ENCODE measurements around the gene BHLHE40. TPM values are rescaled to one million over a fixed set of nuclear protein-coding genes. Genes with fewer than 3 reads are reported as not detected.

Gene BHLHE40
- polyA plus RNA-seq, 1 of the 3 experiments (the other 2 are of a cell fraction) = 62.2 TPM

DNA sequence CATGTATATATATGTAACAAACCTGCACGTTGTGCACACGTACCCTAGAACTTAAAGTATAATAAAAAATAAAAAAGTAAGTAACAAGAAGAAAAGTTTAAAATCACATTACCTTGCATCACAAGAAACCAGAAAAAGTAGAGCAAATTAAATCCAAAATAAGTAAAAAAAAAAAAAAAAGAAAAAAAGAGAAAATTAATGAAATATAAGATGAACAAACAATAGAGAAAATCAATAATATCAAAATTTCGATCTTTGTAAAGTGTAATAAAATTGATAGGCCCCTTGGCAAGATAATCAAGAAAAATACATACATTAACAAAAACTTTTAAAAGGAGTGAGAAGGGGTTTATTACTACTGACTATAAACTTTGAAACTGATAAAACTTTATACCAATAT is 7.4 kb upstream of the BHLHE40 start:
- Histone ChIP-seq H3K9ac (no peak overlapping the region), H3K4me2 (no peak overlapping the region), H2AFZ (ENCODE audit: low read depth) (no peak overlapping the region), H3K36me3 (replicated peaks in 1 of 2; ENCODE audit: control insufficient read depth in 1 of 2, insufficient read depth in 2 of 2, low read length in 1 of 2) (no peaks in the 10 kb centered on the region), H3K9me2 (no peaks in the 10 kb centered on the region), H3K4me1 (ENCODE audit: control insufficient read depth in 1 of 2, insufficient read depth in 2 of 2, low read depth in 1 of 2, low read length in 1 of 2) (peaks cover 0 to 1% of the 10 kb centered on the region in 2 experiments; a peak in 1 of 4 replicates), H3K9me3 (no peaks in the 10 kb centered on the region), H4K20me1 (ENCODE audit: insufficient read depth) (no peaks in the 10 kb centered on the region), H3K27me3 (ENCODE audit: insufficient read depth) (no peaks in the 10 kb centered on the region), H3K79me2 (ENCODE audit: insufficient read depth) (no peaks in the 10 kb centered on the region), H3F3A (replicated peaks; ENCODE audit: insufficient read depth) (no peaks in the 10 kb centered on the region), H3K4me3 (ENCODE audit: low read depth in 2 of 2, low read length in 1 of 2) (no peak overlapping the region), H3K27ac (ENCODE audit: low read depth in 2 of 2, low read length in 1 of 2) (no peak overlapping the region)
- CTCF ChIA-PET = interaction anchor here (16.3 kb wide), 1 partner anchor 257 kb away, joined by 277 read pairs; no protein-coding TSS in a partner anchor
- no peak for DNase-seq
- TF ChIP-seq, protein P1, sequence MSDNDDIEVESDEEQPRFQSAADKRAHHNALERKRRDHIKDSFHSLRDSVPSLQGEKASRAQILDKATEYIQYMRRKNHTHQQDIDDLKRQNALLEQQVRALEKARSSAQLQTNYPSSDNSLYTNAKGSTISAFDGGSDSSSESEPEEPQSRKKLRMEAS (IDR thresholded peaks at IDR 0.05; ENCODE audit: low read depth) = no peak
- TF ChIP-seq, protein P2, sequence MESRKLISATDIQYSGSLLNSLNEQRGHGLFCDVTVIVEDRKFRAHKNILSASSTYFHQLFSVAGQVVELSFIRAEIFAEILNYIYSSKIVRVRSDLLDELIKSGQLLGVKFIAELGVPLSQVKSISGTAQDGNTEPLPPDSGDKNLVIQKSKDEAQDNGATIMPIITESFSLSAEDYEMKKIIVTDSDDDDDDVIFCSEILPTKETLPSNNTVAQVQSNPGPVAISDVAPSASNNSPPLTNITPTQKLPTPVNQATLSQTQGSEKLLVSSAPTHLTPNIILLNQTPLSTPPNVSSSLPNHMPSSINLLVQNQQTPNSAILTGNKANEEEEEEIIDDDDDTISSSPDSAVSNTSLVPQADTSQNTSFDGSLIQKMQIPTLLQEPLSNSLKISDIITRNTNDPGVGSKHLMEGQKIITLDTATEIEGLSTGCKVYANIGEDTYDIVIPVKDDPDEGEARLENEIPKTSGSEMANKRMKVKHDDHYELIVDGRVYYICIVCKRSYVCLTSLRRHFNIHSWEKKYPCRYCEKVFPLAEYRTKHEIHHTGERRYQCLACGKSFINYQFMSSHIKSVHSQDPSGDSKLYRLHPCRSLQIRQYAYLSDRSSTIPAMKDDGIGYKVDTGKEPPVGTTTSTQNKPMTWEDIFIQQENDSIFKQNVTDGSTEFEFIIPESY (IDR thresholded peaks at IDR 0.05; ENCODE audit: borderline replicate concordance, low read depth) = no peak
- TF ChIP-seq JUND (IDR thresholded peaks at IDR 0.05) (no peak), FOXM1 (IDR thresholded peaks at IDR 0.05; ENCODE audit: low read depth) (no peak), NFIC (IDR thresholded peaks at IDR 0.05; ENCODE audit: borderline replicate concordance) (no peak), YY1 (IDR thresholded peaks at IDR 0.05; ENCODE audit: low read depth) (no peak), EP300 (IDR thresholded peaks at IDR 0.05; ENCODE audit: borderline replicate concordance in 1 of 2, low read depth in 1 of 2, low read length in 1 of 2) (no peak), TCF12 (IDR thresholded peaks at IDR 0.05) (no peak), RAD21 (IDR thresholded peaks at IDR 0.05; ENCODE audit: low read length) (no peak), CHD2 (IDR thresholded peaks at IDR 0.05; ENCODE audit: low read length, partially characterized antibody) (no peak), FOXJ3 (CRISPR knock-in tag; IDR thresholded peaks at IDR 0.05) (no peak), RFX5 (IDR thresholded peaks at IDR 0.05; ENCODE audit: low read length) (no peak)
- TF ChIP-seq, protein P3, sequence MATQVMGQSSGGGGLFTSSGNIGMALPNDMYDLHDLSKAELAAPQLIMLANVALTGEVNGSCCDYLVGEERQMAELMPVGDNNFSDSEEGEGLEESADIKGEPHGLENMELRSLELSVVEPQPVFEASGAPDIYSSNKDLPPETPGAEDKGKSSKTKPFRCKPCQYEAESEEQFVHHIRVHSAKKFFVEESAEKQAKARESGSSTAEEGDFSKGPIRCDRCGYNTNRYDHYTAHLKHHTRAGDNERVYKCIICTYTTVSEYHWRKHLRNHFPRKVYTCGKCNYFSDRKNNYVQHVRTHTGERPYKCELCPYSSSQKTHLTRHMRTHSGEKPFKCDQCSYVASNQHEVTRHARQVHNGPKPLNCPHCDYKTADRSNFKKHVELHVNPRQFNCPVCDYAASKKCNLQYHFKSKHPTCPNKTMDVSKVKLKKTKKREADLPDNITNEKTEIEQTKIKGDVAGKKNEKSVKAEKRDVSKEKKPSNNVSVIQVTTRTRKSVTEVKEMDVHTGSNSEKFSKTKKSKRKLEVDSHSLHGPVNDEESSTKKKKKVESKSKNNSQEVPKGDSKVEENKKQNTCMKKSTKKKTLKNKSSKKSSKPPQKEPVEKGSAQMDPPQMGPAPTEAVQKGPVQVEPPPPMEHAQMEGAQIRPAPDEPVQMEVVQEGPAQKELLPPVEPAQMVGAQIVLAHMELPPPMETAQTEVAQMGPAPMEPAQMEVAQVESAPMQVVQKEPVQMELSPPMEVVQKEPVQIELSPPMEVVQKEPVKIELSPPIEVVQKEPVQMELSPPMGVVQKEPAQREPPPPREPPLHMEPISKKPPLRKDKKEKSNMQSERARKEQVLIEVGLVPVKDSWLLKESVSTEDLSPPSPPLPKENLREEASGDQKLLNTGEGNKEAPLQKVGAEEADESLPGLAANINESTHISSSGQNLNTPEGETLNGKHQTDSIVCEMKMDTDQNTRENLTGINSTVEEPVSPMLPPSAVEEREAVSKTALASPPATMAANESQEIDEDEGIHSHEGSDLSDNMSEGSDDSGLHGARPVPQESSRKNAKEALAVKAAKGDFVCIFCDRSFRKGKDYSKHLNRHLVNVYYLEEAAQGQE (IDR thresholded peaks at IDR 0.05; ENCODE audit: low read depth, low read length) = no peak
- 83% methylated on average over 3 of the region's 3 CpGs for WGBS (ENCODE audit: low lambda C conversion rate)
- POLR2A ChIA-PET = no interaction called here
